Measurements from ENCODE around the gene KCNE3.

- TF ChIP-seq POLR2AphosphoS5 (IDR thresholded peaks at IDR 0.05; ENCODE audit: low read depth): no peak
- TF ChIP-seq CTCF (conservative IDR thresholded peaks at IDR 0.05; ENCODE audit: low read depth in 2 of 2): no peak
- no peak for TF ChIP-seq REST (IDR thresholded peaks at IDR 0.05; ENCODE audit: unreplicated experiment)
- TF ChIP-seq EZH2 (IDR thresholded peaks at IDR 0.05; ENCODE audit: low read depth, unreplicated experiment): no peak
- no peak for TF ChIP-seq CREB1 (CRISPR knock-in tag; IDR thresholded peaks at IDR 0.05; ENCODE audit: low read depth)
- no peak for TF ChIP-seq EZH2phosphoT487 (IDR thresholded peaks at IDR 0.05; ENCODE audit: unreplicated experiment)
- TF ChIP-seq JUNB (IDR thresholded peaks at IDR 0.05; ENCODE audit: unreplicated experiment): no peak
- no peak for TF ChIP-seq NANOG (IDR thresholded peaks at IDR 0.05; ENCODE audit: borderline replicate concordance)
- no peak for TF ChIP-seq ETS1 (IDR thresholded peaks at IDR 0.05)
- TF ChIP-seq STAT1 (IDR thresholded peaks at IDR 0.05; ENCODE audit: unreplicated experiment): no peak
- TF ChIP-seq ZNF462 (CRISPR knock-in tag; IDR thresholded peaks at IDR 0.05): no peak
- no peak for TF ChIP-seq ZNF331 (CRISPR knock-in tag; IDR thresholded peaks at IDR 0.05; ENCODE audit: low read depth)
Measured at GRCh38 chr11:74450318-74450717, 17.0 kb downstream of the KCNE3 start.
